HCT116 (cell line): ENCODE results near the gene PTPN1. TPM values are rescaled to one million over a fixed set of nuclear protein-coding genes. Genes with fewer than 3 reads are reported as not detected.

Experiments used
- ATAC-seq: fragments of 200-7000 bp; cut with Tn5 transposase; 2 replicates; pipeline ENCODE4 v1.9.1; 2020; ENCODE audit warnings: mild to moderate bottlenecking, moderate library complexity
- BruUV-seq: library from RNA; stranded (reverse); fragments of 400-500 nt; replicated peaks from 2 replicates; lab custom pipeline; 2021; lab: Mats Ljungman, UMichigan
- CTCF ChIA-PET: fragments of 300-600 bp; sonication (Branson Sonifier 250); formaldehyde crosslinking; loops from one replicate; lab custom pipeline; 2021; ENCODE audit warnings: antibody characterized with exemption; lab: Charles Lee
- POLR2A ChIA-PET: fragments of 300-600, 350-600 bp; sonication (Branson Sonifier 250); formaldehyde crosslinking; loops from one replicate; lab custom pipeline; 2021; ENCODE audit warnings: antibody characterized with exemption; lab: Charles Lee
- RAD21 ChIA-PET, 2 experiments: fragments of 300-600 bp; sonication (Branson Sonifier 250); formaldehyde crosslinking; loops; one replicate each; lab custom pipeline; 2023; ENCODE audit warnings: low total read pairs in 2 of 2; ENCODE audit not compliant: uncharacterized antibody in 2 of 2, unreplicated experiment in 2 of 2, low non-redundant PET in 1 of 2; lab: Charles Lee
- DNase-seq: peaks from one replicate; pipeline ENCODE4 v3.0.0-alpha.2; 2010; ENCODE audit warnings: low read depth, low spot score
- H2AFZ ChIP-seq: fragments of 200-600 bp; shearing (Covaris generic), sonication (generic); 2 replicates; pipeline ENCODE4 v1.6.1; 2017; ENCODE audit warnings: low read depth, mixed run types, mixed read lengths, antibody characterized with exemption, low read length; ENCODE audit not compliant: poor library complexity, severe bottlenecking
- H3K27ac ChIP-seq: 2 replicates; pipeline ENCODE4 v1.5.1; 2012; ENCODE audit warnings: low read depth, low read length
- H3K27me3 ChIP-seq: fragments of 200-600 bp; sonication (generic); 2 replicates; pipeline ENCODE4 v1.6.1; 2016; ENCODE audit warnings: mixed run types, low read length, mixed read lengths; ENCODE audit not compliant: insufficient read depth
- H3K36me3 ChIP-seq, 2 experiments: fragments of 200-500 bp in 1 of 2; fragments of 200-600 bp in 1 of 2; sonication (Bioruptor generic) in 1 of 2; sonication (generic) in 1 of 2; 2 replicates each; pipeline versions ENCODE4 v1.5.1 to v1.6.1; 2014 to 2016; ENCODE audit warnings: low read length in 2 of 2, inconsistent platforms in 1 of 2, mixed read lengths in 1 of 2, mixed run types in 1 of 2; ENCODE audit not compliant: insufficient read depth in 2 of 2, control insufficient read depth in 1 of 2
- H3K4me1 ChIP-seq, 2 experiments: fragments of 200-600 bp in 1 of 2; sonication (generic) in 1 of 2; 2 replicates each; pipeline versions ENCODE4 v1.5.1 to v1.6.1; 2012 to 2017; ENCODE audit warnings: low read length in 2 of 2, inconsistent platforms in 1 of 2, mild to moderate bottlenecking in 1 of 2, mixed read lengths in 1 of 2, mixed run types in 1 of 2, moderate library complexity in 1 of 2; ENCODE audit not compliant: insufficient read depth in 2 of 2, control insufficient read depth in 1 of 2
- H3K4me2 ChIP-seq: fragments of 200-600 bp; sonication (generic); 2 replicates; pipeline ENCODE4 v1.6.1; 2017; ENCODE audit warnings: mixed run types, low read length, mixed read lengths
- H3K4me3 ChIP-seq, 2 experiments: fragments of 200-600 bp in 1 of 2; sonication (generic) in 1 of 2; replicated peaks in 1 of 2; 2 replicates each; pipeline ENCODE4 v1.5.1; 2011 to 2016; ENCODE audit warnings: low read length in 2 of 2, control low read depth in 1 of 2, low read depth in 1 of 2, mild to moderate bottlenecking in 1 of 2, mixed read lengths in 1 of 2, mixed run types in 1 of 2
- H3K79me2 ChIP-seq: fragments of 200-600 bp; sonication (generic); 2 replicates; pipeline ENCODE4 v1.6.1; 2017; ENCODE audit warnings: mild to moderate bottlenecking, mixed run types, low read length, moderate library complexity, mixed read lengths; ENCODE audit not compliant: insufficient read depth
- H3K9ac ChIP-seq: fragments of 200-600 bp; sonication (generic); 2 replicates; pipeline ENCODE4 v1.6.1; 2016; ENCODE audit warnings: low read length, mixed read lengths
- H3K9me2 ChIP-seq: fragments of 200-600 bp; sonication (generic), shearing (Covaris generic); 2 replicates; pipeline ENCODE4 v1.6.1; 2017; ENCODE audit warnings: mixed run types, mild to moderate bottlenecking, moderate library complexity; ENCODE audit not compliant: insufficient read depth
- H3K9me3 ChIP-seq, 2 experiments: fragments of 200-500 bp in 1 of 2; fragments of 200-600 bp in 1 of 2; sonication (Bioruptor generic) in 1 of 2; sonication (generic) in 1 of 2; 2 replicates each; pipeline ENCODE4 v1.6.1; 2014 to 2017; ENCODE audit warnings: low read length in 2 of 2, mixed read lengths in 2 of 2, inconsistent platforms in 1 of 2, low read depth in 1 of 2, mild to moderate bottlenecking in 1 of 2, mixed run types in 1 of 2, moderate library complexity in 1 of 2; ENCODE audit not compliant: control insufficient read depth in 1 of 2, insufficient read depth in 1 of 2
- H4K20me1 ChIP-seq: fragments of 200-600 bp; sonication (generic), shearing (Covaris generic); 2 replicates; pipeline ENCODE4 v1.6.1; 2017; ENCODE audit warnings: mixed run types, mild to moderate bottlenecking, moderate library complexity; ENCODE audit not compliant: insufficient read depth
- CEBPB ChIP-seq: IDR thresholded peaks from 2 replicates; pipeline ENCODE4 v1.6.1; 2012; ENCODE audit warnings: low read depth
- ELF1 ChIP-seq: IDR thresholded peaks from 2 replicates; pipeline ENCODE4 v1.6.1; 2012; ENCODE audit warnings: low read depth, borderline replicate concordance
- EZH2 ChIP-seq: fragments of 200-600 bp; sonication (generic); IDR thresholded peaks from 2 replicates; pipeline ENCODE4 v1.6.1; 2017; ENCODE audit warnings: antibody characterized with exemption, mixed run types
- RAD21 ChIP-seq: IDR thresholded peaks from 2 replicates; pipeline ENCODE4 v1.6.1; 2012; ENCODE audit warnings: low read depth, mild to moderate bottlenecking
- YY1 ChIP-seq: IDR thresholded peaks from 2 replicates; pipeline ENCODE4 v1.6.1; 2011; ENCODE audit warnings: low read length, low read depth, moderate library complexity, mild to moderate bottlenecking; ENCODE audit not compliant: insufficient replicate concordance; ENCODE audit errors: extremely low read depth
- ZNF274 ChIP-seq: fragments of 200-500 bp; sonication (Bioruptor generic); IDR thresholded peaks from 2 replicates; pipeline ENCODE4 v1.6.1; 2014; ENCODE audit warnings: mild to moderate bottlenecking, low read depth, low read length, inconsistent platforms
- intact Hi-C: fragments of 100-400 bp; cut with micrococcal nuclease; formaldehyde crosslinking; loops from 2 replicates; pipeline ENCODE4 v1.10.0; 2022
- microRNA counts: library from miRNA; unstranded; fragments of <30 nt; microRNA quantifications from one replicate; lab custom pipeline; 2015
- microRNA-seq: library from miRNA; unstranded; fragments of <30 nt; microRNA quantifications from one replicate; pipeline ENCODE4, GENCODE V29; 2016; ENCODE audit warnings: borderline number of aligned reads
- total RNA-seq: library from RNA; stranded (reverse); gene quantifications from one replicate; pipeline ENCODE4 v1.2.1, GENCODE V29; 2021; ENCODE audit not compliant: unreplicated experiment

Gene PTPN1
- total RNA-seq, 1 experiment from 2014 or later = 47.5 TPM

DNA sequence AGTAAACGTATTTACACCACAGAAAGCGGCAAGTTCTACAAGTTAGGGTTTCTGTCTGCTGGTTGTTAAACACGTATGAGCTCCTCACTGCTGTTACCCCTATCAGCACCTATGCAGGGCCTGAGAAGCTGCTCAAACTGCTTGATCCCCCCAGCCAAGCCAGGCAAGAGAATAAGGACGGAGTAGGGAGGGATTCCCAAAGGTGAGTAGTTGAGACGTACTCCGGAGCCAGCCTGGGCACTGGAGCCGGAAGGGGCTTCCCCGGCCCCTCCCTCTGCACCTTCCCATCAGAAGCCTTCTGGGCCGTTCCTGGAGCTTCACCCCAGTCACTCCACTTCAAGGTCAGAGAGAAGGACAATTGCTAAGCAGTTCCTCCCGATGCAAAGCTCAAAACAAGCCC, 123.2 kb downstream of the PTPN1 start:
- Histone ChIP-seq H4K20me1 (no peaks in the 10 kb centered on the region), H3K4me2 (no peak overlapping the region), H3K27me3 (no peaks in the 10 kb centered on the region), H3K9ac (no peak overlapping the region), H3K9me2 (no peaks in the 10 kb centered on the region), H3K4me1 (peaks cover 11 to 29% of the 10 kb centered on the region in 2 experiments), H3K9me3 (no peaks in the 10 kb centered on the region), H3K27ac (no peak overlapping the region), H3K4me3 (no peak overlapping the region), H2AFZ (no peak overlapping the region), H3K36me3 (no peaks in the 10 kb centered on the region)
- intact Hi-C loops = no loop called here
- ATAC-seq (no peak), DNase-seq (no peak)
- POLR2A ChIA-PET = no interaction called here
- BruUV-seq = no TSS peak
- RAD21 ChIA-PET = no interaction called here
- CTCF ChIA-PET = interaction anchor here (0.9 to 3.9 kb wide), 4 partner anchors 8 to 155 kb away, joined by 3 to 55 read pairs (median 4); no protein-coding TSS in a partner anchor
- TF ChIP-seq RAD21 (no peak), ZNF274 (no peak), YY1 (no peak), EZH2 (no peak), ELF1 (no peak)
- TF ChIP-seq, all 23 proteins: peak for 0
- H3K79me2 ChIP-seq = no peaks in the 10 kb centered on the region

- no peak for TF ChIP-seq CEBPB
- DNase-seq (no peak), ATAC-seq (no peak)
- Histone ChIP-seq H3K9ac (no peak overlapping the region), H3K27me3 (no peaks in the 10 kb centered on the region), H3K79me2 (no peaks in the 10 kb centered on the region), H4K20me1 (no peaks in the 10 kb centered on the region), H3K36me3 (no peaks in the 10 kb centered on the region), H2AFZ (no peak overlapping the region), H3K27ac (no peak overlapping the region), H3K9me3 (no peaks in the 10 kb centered on the region), H3K4me2 (no peak overlapping the region), H3K4me1 (peaks cover 13 to 34% of the 10 kb centered on the region in 2 experiments), H3K9me2 (no peaks in the 10 kb centered on the region), H3K4me3 (no peak overlapping the region)
- RAD21 ChIA-PET = no interaction called here
- intact Hi-C loops = no loop called here
- BruUV-seq = no TSS peak
- CTCF ChIA-PET = interaction anchor here (1.4 to 3.9 kb wide), 2 partner anchors 9 to 115 kb away, joined by 3 to 55 read pairs; no protein-coding TSS in a partner anchor
- POLR2A ChIA-PET = no interaction called here
Observed at GRCh38 chr20:50634191-50634590, 124.0 kb downstream of the PTPN1 start.

MicroRNAs encoded within 50 kb of the gene (microRNA counts, 767-probe panel; counts per million panel counts)
- microRNA hsa-miR-645 (lab: Ali Mortazavi, UCI) = not detected

Small RNA genes lying within 50 kb of the gene (microRNA-seq; reads per million reads assigned to microRNA genes)
- gene MIR1302-5 = not detected
- not detected for gene MIR645

Other genes with a start within 250 kb of the PTPN1 start
- gene RIPOR3, start 181.2 kb downstream of the PTPN1 start, total RNA-seq = 0.22 TPM
- gene PARD6B, start 221.2 kb downstream of the PTPN1 start, total RNA-seq = 41.3 TPM